Left lung (tissue), 14 donors: ENCODE data around the gene ZNF558. TPM values are rescaled to one million over a fixed set of nuclear protein-coding genes. Genes with fewer than 3 reads are reported as not detected.

Source experiments
- ATAC-seq: fragments of 200-7000 bp; cut with Tn5 transposase; one replicate; pipeline ENCODE4 v1.9.1; 2020; ENCODE audit warnings: moderate library complexity
- DNase-seq, 4 donors: peaks; one replicate each; pipeline ENCODE4 v3.0.0-alpha.2; 2013 to 2020
- H3K27ac ChIP-seq, 2 donors: fragments of 200-600 bp; sonication (generic) in 1 of 2; one replicate each; pipeline versions ENCODE4 v1.5.0 to v1.8.0; 2020 to 2021
- H3K27me3 ChIP-seq, 2 donors: fragments of 200-600 bp; sonication (generic) in 1 of 2; one replicate each; pipeline versions ENCODE4 v1.5.0 to v1.8.0; 2020 to 2021
- H3K36me3 ChIP-seq, 2 donors: fragments of 200-600 bp; sonication (generic) in 1 of 2; one replicate each; pipeline versions ENCODE4 v1.5.0 to v1.8.0; 2020 to 2021
- H3K4me1 ChIP-seq, 2 donors: fragments of 200-600 bp; one replicate each; pipeline ENCODE4 v1.8.0; 2021
- H3K4me3 ChIP-seq, 2 donors: fragments of 200-600 bp; sonication (generic) in 1 of 2; one replicate each; pipeline versions ENCODE4 v1.5.0 to v1.8.0; 2020 to 2021; ENCODE audit warnings: mild to moderate bottlenecking in 1 of 2
- H3K9me3 ChIP-seq, 2 donors: fragments of 200-600 bp; sonication (generic) in 1 of 2; one replicate each; pipeline versions ENCODE4 v1.5.0 to v1.8.0; 2020 to 2021
- intact Hi-C, 2 donors: fragments of 100-400 bp; cut with DNase I; formaldehyde crosslinking; loops; one replicate each; pipeline versions ENCODE4 v1.11.2 to v1.14.2; 2022
- long read RNA-seq, 12 donors: library from polyadenylated mRNA in 2 of 12; unstranded in 2 of 12; transcript quantifications; one replicate each; pipeline ENCODE4 v2.0.0 and lab custom pipeline, GENCODE V29; 2019 to 2026
- polyA plus RNA-seq, 6 donors: library from polyadenylated mRNA; unstranded; fragments of 120-200 nt; gene quantifications; one replicate each; pipeline ENCODE4 v1.2.1, GENCODE V29; 2013; ENCODE audit not compliant: insufficient read length in 6 of 6
- total RNA-seq, 2 donors: library from RNA; stranded (reverse); fragmentation: NEBNext Ultra II Directional; extraction: Animal tissue kit (Norgen Biotek cat#: 25700); gene quantifications; one replicate each; pipeline ENCODE4 v1.2.1, GENCODE V29; 2021
- TF ChIP-seq, protein P1 (sequence below), 2 donors: fragments of 200-600 bp; sonication (generic) in 1 of 2; IDR thresholded peaks; one replicate each; pipeline versions ENCODE4 v1.5.0 to v1.8.0; 2021; ENCODE audit warnings: antibody characterized with exemption in 2 of 2
- donor health status: DM: no; HTN: yes; CAD: no.
- donor health status: DM: no; HTN: no; CAD: no.

The ZNF558 gene
- total RNA-seq (10 to 100 TPM; 20.8 to 22.2 TPM), polyA plus RNA-seq (10 to 100 TPM; 40.9 to 54.0 (median 45.6) TPM)
- long read RNA-seq, donor 1, partial matches to known transcripts, result 0 of 1 reads
- long read RNA-seq, donor 1, other reads (novel, unspliced or antisense), result 0 of 1 reads
- long read RNA-seq, donor 2, result 0 reads
- long read RNA-seq, donor 3, result 0 reads
- long read RNA-seq, donor 4, partial matches to known transcripts, result 0 of 5 reads
- long read RNA-seq, donor 4, other reads (novel, unspliced or antisense), result 5 of 5 reads
- long read RNA-seq, donor 5, partial matches to known transcripts, result 0 of 1 reads
- long read RNA-seq, donor 5, other reads (novel, unspliced or antisense), result 0 of 1 reads
- long read RNA-seq, donor 6, result 0 reads
- long read RNA-seq, donor 7, result 0 reads
- long read RNA-seq, donor 8, full-length matches to known transcripts, result 1 of 1 reads
- long read RNA-seq, donor 8, partial matches to known transcripts, result 0 of 1 reads
- long read RNA-seq, donor 8, other reads (novel, unspliced or antisense), result 0 of 1 reads
- long read RNA-seq, donor 9, result 0 reads
- long read RNA-seq, donor 10, result 0 reads
- long read RNA-seq, donor 11, result 0 reads
- long read RNA-seq, donor 12, partial matches to known transcripts, result 0 of 1 reads
- long read RNA-seq, donor 12, other reads (novel, unspliced or antisense), result 0 of 1 reads

DNA sequence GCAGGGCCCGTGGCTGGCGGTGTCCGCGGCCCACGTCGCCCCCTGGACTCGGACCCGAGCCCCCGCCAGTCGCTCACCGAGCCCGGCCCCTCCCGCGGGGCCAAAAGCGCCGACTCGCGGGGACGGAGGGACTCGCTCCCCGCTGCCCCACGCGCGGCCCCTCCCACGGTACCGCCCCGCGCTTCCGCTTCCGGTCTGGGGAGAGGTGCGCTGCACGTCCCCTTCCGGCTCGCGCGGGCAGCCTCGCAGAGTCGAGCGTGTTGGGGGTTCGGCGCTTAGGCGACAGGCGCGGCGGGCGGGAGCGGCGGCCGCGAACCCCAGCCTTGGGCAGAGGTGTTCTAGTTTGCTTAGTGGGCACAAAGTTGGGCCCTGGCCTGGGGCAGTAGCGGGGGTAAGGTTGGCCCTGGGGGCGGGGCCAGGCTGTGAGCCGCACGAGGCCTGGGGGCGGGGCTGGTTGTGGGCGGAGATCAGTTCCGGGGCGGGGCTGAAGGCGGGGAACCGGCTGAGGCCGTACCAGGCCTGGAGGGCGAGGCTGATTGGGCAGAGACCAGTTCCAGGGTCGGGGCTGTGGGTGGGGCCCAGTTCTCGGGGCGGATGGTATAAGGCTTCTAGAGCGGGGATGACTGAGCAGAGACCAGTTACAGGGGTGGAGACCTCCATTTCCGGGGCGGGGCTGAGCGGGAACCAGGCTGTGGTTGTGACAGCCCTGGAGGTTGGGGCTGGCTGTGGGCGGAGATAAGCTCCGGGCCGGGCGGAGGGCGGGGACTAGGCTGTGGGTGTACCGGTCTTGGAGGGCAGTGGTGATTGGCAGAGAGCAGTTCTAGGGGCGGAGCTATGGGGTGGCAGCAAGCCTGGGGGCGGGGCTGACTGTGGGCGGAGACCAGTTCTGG, at the start of gene ZNF558, which contains the start of gene MBD3L1:
TSS of gene ZNF558 (minus strand) at position 173 of the 890 bp plus-strand sequence. CDS start 9,645 bp downstream, outside the sequence.
TSS of gene MBD3L1 (plus strand) at position 246 of the 890 bp plus-strand sequence. CDS start 10,302 bp downstream, outside the sequence.
- Histone ChIP-seq H3K4me3 (peak within 1 kb of the TSS; percentile 84 to 94), H3K4me1 (peaks cover 0 to 14% of the 10 kb centered on the region in 2 donors), H3K36me3 (peaks cover 0 to 12% of the 10 kb centered on the region in 2 donors), H3K27ac (peak within 1 kb of the TSS; percentile 93 to 94), H3K27me3 (no peaks in the 10 kb centered on the region), H3K9me3 (no peaks in the 10 kb centered on the region)
- TF ChIP-seq, protein P1, sequence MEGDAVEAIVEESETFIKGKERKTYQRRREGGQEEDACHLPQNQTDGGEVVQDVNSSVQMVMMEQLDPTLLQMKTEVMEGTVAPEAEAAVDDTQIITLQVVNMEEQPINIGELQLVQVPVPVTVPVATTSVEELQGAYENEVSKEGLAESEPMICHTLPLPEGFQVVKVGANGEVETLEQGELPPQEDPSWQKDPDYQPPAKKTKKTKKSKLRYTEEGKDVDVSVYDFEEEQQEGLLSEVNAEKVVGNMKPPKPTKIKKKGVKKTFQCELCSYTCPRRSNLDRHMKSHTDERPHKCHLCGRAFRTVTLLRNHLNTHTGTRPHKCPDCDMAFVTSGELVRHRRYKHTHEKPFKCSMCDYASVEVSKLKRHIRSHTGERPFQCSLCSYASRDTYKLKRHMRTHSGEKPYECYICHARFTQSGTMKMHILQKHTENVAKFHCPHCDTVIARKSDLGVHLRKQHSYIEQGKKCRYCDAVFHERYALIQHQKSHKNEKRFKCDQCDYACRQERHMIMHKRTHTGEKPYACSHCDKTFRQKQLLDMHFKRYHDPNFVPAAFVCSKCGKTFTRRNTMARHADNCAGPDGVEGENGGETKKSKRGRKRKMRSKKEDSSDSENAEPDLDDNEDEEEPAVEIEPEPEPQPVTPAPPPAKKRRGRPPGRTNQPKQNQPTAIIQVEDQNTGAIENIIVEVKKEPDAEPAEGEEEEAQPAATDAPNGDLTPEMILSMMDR (IDR thresholded peaks at IDR 0.05), result peak; percentile 16 to 22
- intact Hi-C loops, result no loop called here
- ATAC-seq (peak; percentile 96), DNase-seq (peak; percentile 93 to 99 (median 98))

DNA sequence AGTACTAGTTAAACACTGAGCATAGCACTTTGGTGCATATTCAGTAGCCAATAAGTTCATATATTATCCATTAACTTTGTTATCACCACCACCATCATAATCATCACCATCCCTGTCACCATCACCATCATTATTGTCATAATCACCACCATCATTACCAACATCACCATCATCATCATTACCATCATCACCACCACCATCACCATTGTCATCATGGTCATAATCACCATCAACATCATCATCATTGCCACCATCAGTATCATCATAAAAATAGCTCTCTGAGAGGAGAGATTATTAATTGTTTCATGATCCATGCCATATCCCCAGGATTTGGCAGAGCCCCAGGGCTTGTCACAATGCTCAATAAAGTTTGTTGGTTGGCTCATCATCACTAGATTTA, 49.4 kb upstream of the ZNF558 start:
- Histone ChIP-seq H3K36me3 (no peaks in the 10 kb centered on the region), H3K27ac (no peak overlapping the region), H3K9me3 (peaks cover 0 to 29% of the 10 kb centered on the region in 2 donors), H3K27me3 (peaks cover 0 to 10% of the 10 kb centered on the region in 2 donors), H3K4me1 (no peaks in the 10 kb centered on the region), H3K4me3 (no peak overlapping the region)
- intact Hi-C loops, result no loop called here
- TF ChIP-seq, protein P1 (IDR thresholded peaks at IDR 0.05), result no peak
- DNase-seq, result no peak
- no peak for ATAC-seq

DNA sequence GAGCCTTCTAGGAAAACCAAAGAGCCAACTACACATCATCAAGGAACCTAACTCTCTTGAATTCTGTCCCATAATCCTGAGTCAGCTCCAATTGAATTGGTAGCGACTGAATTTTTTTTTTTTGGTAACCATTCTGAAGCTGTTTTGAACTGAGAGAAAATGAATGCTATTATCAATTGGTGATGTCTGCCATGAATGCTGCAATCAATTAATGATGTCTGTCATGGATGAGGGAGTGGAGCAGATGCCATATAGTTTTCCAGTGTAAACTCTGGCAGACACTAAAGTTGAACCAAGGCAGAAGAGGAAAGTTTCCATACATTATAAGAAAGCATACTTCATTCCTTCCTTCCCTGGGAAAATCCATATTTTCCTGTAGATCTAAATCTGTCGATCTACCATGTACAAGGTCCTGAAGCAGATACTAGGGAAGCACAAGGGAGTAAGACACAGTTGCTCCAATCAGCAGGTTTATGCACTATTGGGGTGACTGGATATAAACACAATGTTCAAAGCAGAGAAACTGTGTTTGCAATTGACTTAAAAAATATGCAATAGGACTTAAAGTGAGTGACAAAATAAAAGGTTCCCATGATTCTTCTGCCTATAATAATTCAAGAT, 48.9 kb upstream of the ZNF558 start:
- Histone ChIP-seq H3K9me3 (peaks cover 0 to 29% of the 10 kb centered on the region in 2 donors), H3K4me3 (no peak overlapping the region), H3K27me3 (peaks cover 0 to 10% of the 10 kb centered on the region in 2 donors), H3K36me3 (no peaks in the 10 kb centered on the region), H3K27ac (no peak overlapping the region), H3K4me1 (no peaks in the 10 kb centered on the region)
- DNase-seq, result no peak
- TF ChIP-seq, protein P1 (IDR thresholded peaks at IDR 0.05), result no peak
- intact Hi-C loops, result no loop called here
- no peak for ATAC-seq

DNA sequence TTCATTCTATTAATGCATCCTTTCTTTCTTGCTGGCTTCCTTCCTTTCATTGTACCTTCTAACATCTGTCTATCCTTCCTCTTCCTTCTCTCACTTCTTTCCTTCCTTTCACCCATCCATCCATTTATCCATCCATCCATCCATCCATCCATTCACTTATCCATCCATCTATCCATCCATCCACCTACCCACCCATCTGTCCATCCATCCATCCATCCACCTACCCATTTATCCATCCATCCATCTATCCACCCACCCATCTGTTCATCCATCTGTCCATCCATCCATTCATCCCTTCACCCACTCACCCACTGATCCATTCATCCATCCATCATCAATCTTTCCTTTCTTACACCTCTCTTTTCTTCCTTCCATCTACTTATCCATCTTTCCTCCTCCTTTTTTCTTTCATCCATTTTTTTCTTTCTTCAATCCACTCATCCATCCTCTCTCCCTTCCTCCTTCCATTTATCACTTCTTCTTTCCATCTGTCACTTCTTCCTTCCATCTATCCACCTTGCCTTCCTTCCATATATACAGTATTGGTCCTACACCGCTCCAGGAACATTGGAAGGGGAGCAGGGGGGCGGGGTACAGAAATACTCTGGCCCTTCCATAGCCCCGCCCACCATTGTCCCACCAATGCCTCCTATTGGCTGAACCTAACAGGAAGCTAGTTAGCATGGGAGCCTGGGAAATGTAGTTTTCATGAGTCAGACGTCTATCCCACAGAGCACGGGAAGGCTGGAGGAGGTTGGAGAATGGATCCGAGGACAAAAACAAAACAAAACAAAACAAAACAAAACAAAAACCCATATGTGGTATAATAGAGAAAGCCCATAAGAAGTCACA, 46.0 kb upstream of the ZNF558 start:
- intact Hi-C loops, result no loop called here
- H3K4me1 ChIP-seq, result no peaks in the 10 kb centered on the region
- H3K9me3 ChIP-seq, result peaks cover 0 to 29% of the 10 kb centered on the region in 2 donors
- H3K36me3 ChIP-seq, result no peaks in the 10 kb centered on the region
- DNase-seq (no peak), ATAC-seq (no peak)
- TF ChIP-seq, protein P1 (IDR thresholded peaks at IDR 0.05), result no peak
- no peak overlapping the region for H3K27ac ChIP-seq
- H3K4me3 ChIP-seq, result no peak overlapping the region
- peaks cover 0 to 10% of the 10 kb centered on the region in 2 donors for H3K27me3 ChIP-seq
